H1 (cell line): ENCODE measurements around the gene SYP. TPM values are rescaled to one million over a fixed set of nuclear protein-coding genes. Genes with fewer than 3 reads are reported as not detected.

ENCODE experiments used
- CTCF ChIA-PET: fragments of 300-600 bp; sonication (Branson Sonifier 250); formaldehyde crosslinking; loops from one replicate; lab custom pipeline; 2021; ENCODE audit not compliant: partially characterized antibody; lab: Charles Lee
- POLR2A ChIA-PET: fragments of 300-600 bp; sonication (Branson Sonifier 250); formaldehyde crosslinking; loops from one replicate; lab custom pipeline; 2021; ENCODE audit warnings: inconsistent platforms; ENCODE audit not compliant: partially characterized antibody; lab: Charles Lee
- DNase-seq, 2 experiments: peaks; one replicate each; pipeline versions ENCODE4 v3.0.0 to v3.0.0-alpha.2; 2010 to 2022; ENCODE audit warnings: low spot score in 2 of 2, low read depth in 1 of 2, mixed read lengths in 1 of 2
- FAIRE-seq: peaks from 2 replicates; lab custom pipeline; 2011; peaks lifted over from hg19 to GRCh38; lab: Jason Lieb, UNC
- H2AFZ ChIP-seq: 2 replicates; pipeline ENCODE4 v1.8.1; 2012; ENCODE audit warnings: low read length, inconsistent platforms
- H2AK5ac ChIP-seq: 2 replicates; pipeline ENCODE4 v1.6.1; 2013; ENCODE audit warnings: low read depth, low read length
- H2BK120ac ChIP-seq: replicated peaks from 2 replicates; pipeline ENCODE3; 2013; ENCODE audit warnings: low read depth, low read length, inconsistent platforms
- H2BK12ac ChIP-seq: 2 replicates; pipeline ENCODE4 v1.6.1; 2013; ENCODE audit warnings: low read depth, low read length
- H2BK15ac ChIP-seq: 2 replicates; pipeline ENCODE4 v1.6.1; 2013; ENCODE audit warnings: low read length
- H2BK20ac ChIP-seq: 2 replicates; pipeline ENCODE4 v1.6.1; 2013; ENCODE audit warnings: low read length
- H2BK5ac ChIP-seq: 2 replicates; pipeline ENCODE4 v1.6.1; 2013; ENCODE audit warnings: low read depth, low read length
- H3K14ac ChIP-seq: 2 replicates; pipeline ENCODE4 v1.6.1; 2013; ENCODE audit warnings: inconsistent platforms; ENCODE audit not compliant: insufficient read length
- H3K18ac ChIP-seq: 2 replicates; pipeline ENCODE4 v1.6.1; 2013; ENCODE audit warnings: low read length; ENCODE audit errors: extremely low read depth
- H3K23ac ChIP-seq: 2 replicates; pipeline ENCODE4 v1.6.1; 2013; ENCODE audit warnings: inconsistent platforms; ENCODE audit not compliant: insufficient read length
- H3K23me2 ChIP-seq: 2 replicates; pipeline ENCODE4 v1.6.1; 2013; ENCODE audit warnings: low read depth, low read length
- H3K27ac ChIP-seq: 2 replicates; pipeline ENCODE4 v1.6.1; 2011; ENCODE audit warnings: low read depth, low read length, inconsistent platforms
- H3K27me3 ChIP-seq, 4 experiments: replicated peaks in 1 of 4; 1 replicate in 1 of 4; 2 replicates in 3 of 4; pipeline versions ENCODE4 v1.6.1 to v1.8.1; 2011 to 2013; ENCODE audit warnings: low read length in 3 of 4, mild to moderate bottlenecking in 3 of 4, inconsistent platforms in 2 of 4, mixed read lengths in 2 of 4, moderate library complexity in 1 of 4; ENCODE audit not compliant: control insufficient read depth in 3 of 4, insufficient read depth in 3 of 4; ENCODE audit errors: extremely low read depth in 1 of 4
- H3K36me3 ChIP-seq, 4 experiments: 2 replicates each; pipeline versions ENCODE4 v1.6.1 to v1.8.1; 2011 to 2013; ENCODE audit warnings: mild to moderate bottlenecking in 4 of 4, low read length in 3 of 4, moderate library complexity in 2 of 4, control low read depth in 1 of 4, inconsistent platforms in 1 of 4; ENCODE audit not compliant: insufficient read depth in 4 of 4, control insufficient read depth in 2 of 4
- H3K4ac ChIP-seq: replicated peaks from 2 replicates; pipeline ENCODE3; 2013; ENCODE audit warnings: low read length, low read depth, mixed read lengths, inconsistent platforms; ENCODE audit not compliant: insufficient read length
- H3K4me1 ChIP-seq, 4 experiments: replicated peaks in 1 of 4; 1 replicate in 1 of 4; 2 replicates in 3 of 4; pipeline versions ENCODE4 v1.6.1 to v1.8.1; 2011 to 2013; ENCODE audit warnings: low read length in 3 of 4, inconsistent platforms in 2 of 4, mixed read lengths in 1 of 4; ENCODE audit not compliant: insufficient read depth in 4 of 4, control insufficient read depth in 3 of 4
- H3K4me2 ChIP-seq, 2 experiments: 2 replicates each; pipeline versions ENCODE4 v1.6.1 to v1.8.1; 2011 to 2013; ENCODE audit warnings: low read depth in 2 of 2, low read length in 2 of 2, control low read depth in 1 of 2, inconsistent platforms in 1 of 2, mild to moderate bottlenecking in 1 of 2; ENCODE audit not compliant: insufficient read depth in 1 of 2
- H3K4me3 ChIP-seq, 4 experiments: fragments of 200-600, 300-600 bp in 1 of 4; sonication (generic), shearing (Covaris generic), sonication (Bioruptor Twin) in 1 of 4; 2 replicates each; pipeline versions ENCODE4 v1.5.1 to v1.8.1; 2011 to 2016; ENCODE audit warnings: low read length in 4 of 4, low read depth in 3 of 4, control low read depth in 2 of 4, inconsistent platforms in 2 of 4, mild to moderate bottlenecking in 2 of 4, mixed read lengths in 1 of 4, moderate library complexity in 1 of 4; ENCODE audit not compliant: insufficient read depth in 2 of 4; ENCODE audit errors: extremely low read depth in 1 of 4
- H3K56ac ChIP-seq: replicated peaks from 2 replicates; pipeline ENCODE3; 2013; ENCODE audit warnings: low read depth, mild to moderate bottlenecking, mixed read lengths, low read length, inconsistent platforms; ENCODE audit not compliant: insufficient read length
- H3K79me1 ChIP-seq: 2 replicates; pipeline ENCODE4 v1.6.1; 2013; ENCODE audit warnings: low read depth, low read length, control low read depth
- H3K79me2 ChIP-seq, 2 experiments: 2 replicates each; pipeline versions ENCODE4 v1.6.1 to v1.8.1; 2012 to 2013; ENCODE audit warnings: low read length in 2 of 2, mild to moderate bottlenecking in 2 of 2, inconsistent platforms in 1 of 2; ENCODE audit not compliant: insufficient read depth in 2 of 2, control insufficient read depth in 1 of 2
- H3K9ac ChIP-seq, 4 experiments: replicated peaks in 1 of 4; 1 replicate in 1 of 4; 2 replicates in 3 of 4; pipeline versions ENCODE4 v1.6.1 to v1.8.1; 2011 to 2013; ENCODE audit warnings: low read depth in 3 of 4, low read length in 3 of 4, control low read depth in 2 of 4, mild to moderate bottlenecking in 2 of 4, moderate library complexity in 2 of 4, inconsistent platforms in 1 of 4; ENCODE audit errors: extremely low read depth in 1 of 4
- H3K9me3 ChIP-seq, 2 experiments: 2 replicates each; pipeline versions ENCODE4 v1.6.1 to v1.8.1; 2012 to 2013; ENCODE audit warnings: mild to moderate bottlenecking in 2 of 2, moderate library complexity in 2 of 2, control low read depth in 1 of 2, inconsistent platforms in 1 of 2, low read depth in 1 of 2, low read length in 1 of 2, mixed read lengths in 1 of 2; ENCODE audit not compliant: insufficient read depth in 2 of 2
- H4K20me1 ChIP-seq, 2 experiments: replicated peaks in 1 of 2; 2 replicates each; pipeline versions ENCODE3 to v1.8.1; 2011 to 2013; ENCODE audit warnings: inconsistent platforms in 2 of 2, low read length in 2 of 2, mild to moderate bottlenecking in 1 of 2; ENCODE audit not compliant: insufficient read depth in 2 of 2, control insufficient read depth in 1 of 2
- H4K5ac ChIP-seq: 2 replicates; pipeline ENCODE4 v1.6.1; 2013; ENCODE audit warnings: low read length, low read depth, mixed read lengths, inconsistent platforms; ENCODE audit not compliant: insufficient read length
- H4K8ac ChIP-seq: 2 replicates; pipeline ENCODE4 v1.8.0; 2013; ENCODE audit warnings: mild to moderate bottlenecking, moderate library complexity, low read length, inconsistent platforms; ENCODE audit not compliant: insufficient read depth; ENCODE audit errors: extremely low read depth
- H4K91ac ChIP-seq: replicated peaks from 2 replicates; pipeline ENCODE3; 2013; ENCODE audit warnings: low read length, mixed read lengths, inconsistent platforms; ENCODE audit not compliant: insufficient read length
- BRCA1 ChIP-seq: IDR thresholded peaks from 2 replicates; pipeline ENCODE4 v1.6.1; 2012; ENCODE audit warnings: low read depth, low read length, improper control_type of control experiment
- EGR1 ChIP-seq: IDR thresholded peaks from 2 replicates; pipeline ENCODE4 v1.6.1; 2011; ENCODE audit warnings: low read depth, low read length, borderline replicate concordance
- EZH2 ChIP-seq: fragments of 200-600 bp; sonication (generic); IDR thresholded peaks from 2 replicates; pipeline ENCODE4 v1.7.1; 2012; ENCODE audit warnings: low read depth, mild to moderate bottlenecking, moderate library complexity, low read length, inconsistent platforms; ENCODE audit not compliant: severe bottlenecking
- KDM5A ChIP-seq: fragments of 200-600 bp; IDR thresholded peaks from 2 replicates; pipeline ENCODE4 v1.7.1; 2012; ENCODE audit warnings: mild to moderate bottlenecking, low read length, inconsistent platforms, mixed read lengths
- MAFK ChIP-seq: IDR thresholded peaks from 2 replicates; pipeline ENCODE4 v1.6.1; 2012; ENCODE audit warnings: low read depth, mild to moderate bottlenecking, improper control_type of control experiment, low read length
- POLR2AphosphoS5 ChIP-seq: IDR thresholded peaks from 2 replicates; pipeline ENCODE4 v1.6.1; 2011; ENCODE audit warnings: low read depth, low read length
- RAD21 ChIP-seq, 2 experiments: IDR thresholded peaks in 1 of 2; conservative IDR thresholded peaks in 1 of 2; 2 replicates each; pipeline ENCODE4 v1.6.1; 2011; ENCODE audit warnings: low read depth in 2 of 2, low read length in 2 of 2, improper control_type of control experiment in 1 of 2, inconsistent platforms in 1 of 2, mild to moderate bottlenecking in 1 of 2, moderate library complexity in 1 of 2
- SIRT6 ChIP-seq: IDR thresholded peaks from one replicate; pipeline ENCODE4 v1.7.1; 2012; ENCODE audit warnings: low read length, inconsistent platforms
- SRF ChIP-seq: IDR thresholded peaks from 2 replicates; pipeline ENCODE4 v1.6.1; 2011; ENCODE audit warnings: mild to moderate bottlenecking, low read depth, low read length, moderate library complexity
- TAF7 ChIP-seq: optimal IDR thresholded peaks from 2 replicates; pipeline ENCODE3; 2011; ENCODE audit warnings: low read depth, mild to moderate bottlenecking, inconsistent platforms, low read length, moderate library complexity, borderline replicate concordance
- TBP ChIP-seq: IDR thresholded peaks from 2 replicates; pipeline ENCODE4 v1.6.1; 2011; ENCODE audit warnings: low read depth, low read length, improper control_type of control experiment
- USF2 ChIP-seq: IDR thresholded peaks from 2 replicates; pipeline ENCODE4 v1.6.1; 2011; ENCODE audit warnings: low read length, improper control_type of control experiment
- ZNF274 ChIP-seq: IDR thresholded peaks from 2 replicates; pipeline ENCODE4 v1.7.0; 2012; ENCODE audit warnings: low read length, borderline replicate concordance; ENCODE audit errors: extremely low read depth
- WGBS, 2 experiments: shearing (Covaris generic) in 1 of 2; methylation state at CpG; one replicate each; pipeline versions ENCODE4 v1.1.6 to v1.1.7; 2013 to 2015; ENCODE audit warnings: low lambda C conversion rate in 2 of 2, mixed read lengths in 2 of 2, inconsistent platforms in 1 of 2, low coverage in 1 of 2, missing lambda C conversion rate in 1 of 2; ENCODE audit not compliant: insufficient replicate concordance in 2 of 2, insufficient coverage in 1 of 2, insufficient read length in 1 of 2; ENCODE audit errors: extremely low coverage in 1 of 2, missing lambda C conversion rate in 1 of 2; 5-methylcytosine and 5-hydroxymethylcytosine counted together
- polyA plus RNA-seq, 7 experiments: library from polyadenylated mRNA; depleted of rRNA in 3 of 7; stranded (reverse) in 5 of 7; unstranded in 2 of 7; fragments of >200 nt in 5 of 7; fragments of 200-250 nt in 2 of 7; gene quantifications; 1 replicate in 5 of 7; 2 replicates in 1 of 7; 4 replicates in 1 of 7; pipeline versions ENCODE4 v1.2.1 to v1.2.3, GENCODE V29; 2011 to 2013; ENCODE audit warnings: missing spikeins in 2 of 7, mixed read lengths in 2 of 7
- total RNA-seq: library from RNA; stranded (reverse); fragmentation: NEBNext Ultra II Directional; extraction: Animal tissue kit (Norgen Biotek cat#: 25700); gene quantifications from 2 replicates; pipeline ENCODE4 v1.2.1, GENCODE V29; 2021

Gene SYP
- total and polyA plus RNA-seq, 2 of the 8 experiments (the other 6 are each of a cell fraction or from before 2014, with no cell fraction given), result 4.3 to 10.8 TPM

DNA sequence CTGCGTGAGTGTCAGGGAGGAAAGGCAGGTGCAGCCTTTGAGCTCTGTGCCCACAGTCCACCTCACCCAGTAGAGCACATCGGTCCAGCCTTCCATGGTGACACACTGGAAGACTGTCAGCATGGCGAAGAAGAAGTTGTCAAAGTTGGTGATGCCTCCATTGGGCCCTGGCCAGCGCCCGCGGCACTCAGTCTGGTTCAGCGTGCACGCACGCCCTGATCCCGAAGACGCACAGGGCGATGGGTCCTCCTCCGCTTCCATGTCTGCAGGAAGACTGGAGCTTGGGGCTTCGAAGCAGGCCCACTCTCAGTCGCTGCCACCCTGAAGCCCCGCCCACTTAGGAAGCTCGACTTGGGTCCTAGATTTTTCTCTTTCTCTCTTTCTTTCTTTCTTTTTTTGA is 28.2 kb upstream of the SYP start:
- Histone ChIP-seq H3K27ac (no peak overlapping the region), H3K23ac (no peak overlapping the region), H3K14ac (no peak overlapping the region), H3K4me2 (no peak overlapping the region), H2BK120ac (no peak overlapping the region), H4K20me1 (no peaks in the 10 kb centered on the region), H4K8ac (no peak overlapping the region), H3K4me1 (peaks cover 0 to 7% (median 3%) of the 10 kb centered on the region in 4 experiments; a peak in 2 of 7 replicates), H4K91ac (no peak overlapping the region), H2BK15ac (no peak overlapping the region), H3K79me1 (no peaks in the 10 kb centered on the region), H4K5ac (no peak overlapping the region), H3K4me3 (no peak overlapping the region), H3K23me2 (peaks cover 11% of the 10 kb centered on the region; the same call in 1 of the 2 replicates), H2BK5ac (no peak overlapping the region), H3K56ac (no peak overlapping the region), H3K4ac (no peak overlapping the region), H2AFZ (no peak overlapping the region), H3K36me3 (no peaks in the 10 kb centered on the region), H3K79me2 (no peaks in the 10 kb centered on the region), H2AK5ac (peak overlapping the region; percentile 53; the same call in 1 of the 2 replicates), H3K9me3 (no peaks in the 10 kb centered on the region), H3K18ac (no peak overlapping the region), H3K27me3 (no peaks in the 10 kb centered on the region), H2BK20ac (no peak overlapping the region), H2BK12ac (no peak overlapping the region), H3K9ac (no peak overlapping the region)
- POLR2A ChIA-PET, result interaction anchor here (1.0 to 2.5 kb wide), 3 partner anchors 10 to 41 kb away, joined by 3 to 8 read pairs (median 4); no protein-coding TSS in a partner anchor
- CTCF ChIA-PET, result interaction anchor here (0.6 kb wide), 1 partner anchor 60 kb away, joined by 3 read pairs; no protein-coding TSS in a partner anchor
- DNase-seq (no peak), FAIRE-seq (no peak)
- 93% methylated on average over 8 of the region's 17 CpGs; no CpG with 5 or more reads in 1 of the 2 experiments for WGBS, 2 experiments
- TF ChIP-seq POLR2AphosphoS5, result no peak
- TF ChIP-seq BRCA1, result no peak
- TF ChIP-seq TBP, result no peak
- no peak for TF ChIP-seq ZNF274
- TF ChIP-seq TAF7, result no peak
- no peak for TF ChIP-seq MAFK
- TF ChIP-seq SIRT6, result no peak
- TF ChIP-seq KDM5A, result no peak
- TF ChIP-seq RAD21 (IDR thresholded peaks at IDR 0.05 in 1 of 2, conservative IDR thresholded peaks at IDR 0.05 in 1 of 2; ENCODE audit: low read depth in 2 of 2, low read length in 2 of 2), result no peak
- no peak for TF ChIP-seq EZH2
- TF ChIP-seq USF2, result no peak
- no peak for TF ChIP-seq SRF
- no peak for TF ChIP-seq EGR1
